HG02870 (cell line): Measurements from ENCODE around the gene DGUOK.
"Not testable (repeated sequence)": the region's sequence is repeated elsewhere in the genome, so short reads cannot be mapped to it uniquely, and the experiment has no call there.

Source experiments
- ATAC-seq: cut with Tn5 transposase; IDR thresholded peaks from one replicate; pipeline ENCODE4 v1.9.1; 2021; ENCODE audit warnings: mild to moderate bottlenecking, moderate library complexity; ENCODE audit not compliant: unreplicated experiment

The DGUOK gene

GRCh38 chr2:73920577-73921545 lies 5.8 kb upstream of the DGUOK start:
- ATAC-seq: no peak

- no peak for ATAC-seq
Observed at GRCh38 chr2:73921581-73921980, 5.1 kb upstream of the DGUOK start.

GRCh38 chr2:73922681-73923080 lies 4.0 kb upstream of the DGUOK start:
- no peak for ATAC-seq

GRCh38 chr2:73925033-73925704 lies 1.5 kb upstream of the DGUOK start:
- no peak for ATAC-seq

- ATAC-seq: no peak
Observed at GRCh38 chr2:73925853-73926492, 707 bp upstream of the DGUOK start.

- ATAC-seq: no peak
Observed at GRCh38 chr2:73927344-73927743, 664 bp downstream of the DGUOK start.

GRCh38 chr2:73928963-73929347 lies 2.3 kb downstream of the DGUOK start:
- ATAC-seq: no peak

- ATAC-seq: no peak
Observed at GRCh38 chr2:73930386-73930785, 3.7 kb downstream of the DGUOK start.

GRCh38 chr2:73931531-73932500 lies 5.1 kb downstream of the DGUOK start:
- no peak for ATAC-seq

- no peak for ATAC-seq
Observed at GRCh38 chr2:73933194-73933593, 6.5 kb downstream of the DGUOK start.

- no peak for ATAC-seq
Observed at GRCh38 chr2:73935641-73936040, 9.0 kb downstream of the DGUOK start.

GRCh38 chr2:73937103-73937885 lies 10.6 kb downstream of the DGUOK start:
- ATAC-seq: no peak

GRCh38 chr2:73937899-73938298 lies 11.2 kb downstream of the DGUOK start:
- no peak for ATAC-seq

- no peak for ATAC-seq
Observed at GRCh38 chr2:73938718-73939352, 12.2 kb downstream of the DGUOK start.

GRCh38 chr2:73939419-73939818 lies 12.7 kb downstream of the DGUOK start:
- no peak for ATAC-seq

GRCh38 chr2:73940066-73940465 lies 13.4 kb downstream of the DGUOK start:
- not testable (repeated sequence) for ATAC-seq

- no peak for ATAC-seq
Observed at GRCh38 chr2:73942664-73943063, 16.0 kb downstream of the DGUOK start.

GRCh38 chr2:73944714-73945113 lies 18.0 kb downstream of the DGUOK start:
- ATAC-seq: no peak

- no peak for ATAC-seq
Observed at GRCh38 chr2:73946215-73946614, 19.5 kb downstream of the DGUOK start.
